ENCODE results near the gene PLEKHG7.

- no peak for TF ChIP-seq TCF3 (CRISPR knock-in tag; IDR thresholded peaks at IDR 0.05)
- TF ChIP-seq YY1 (IDR thresholded peaks at IDR 0.05; ENCODE audit: borderline replicate concordance in 1 of 3, control insufficient read depth in 1 of 3, extremely low read depth in 1 of 3, insufficient read depth in 3 of 3, insufficient read length in 1 of 3, insufficient replicate concordance in 2 of 3, low read depth in 1 of 3, low read length in 2 of 3): no peak
- TF ChIP-seq MYNN (IDR thresholded peaks at IDR 0.05): no peak
- no peak for TF ChIP-seq MYNN (CRISPR knock-in tag; IDR thresholded peaks at IDR 0.05)
Measured at GRCh38 chr12:92786045-92786444, 83.3 kb downstream of the PLEKHG7 start.
